GM12878 (cell line): ENCODE measurements around the gene SF3B2. TPM values are rescaled to one million over a fixed set of nuclear protein-coding genes. Genes with fewer than 3 reads are reported as not detected.

Experiments used
- ATAC-seq: fragments of 200-7000 bp; cut with Tn5 transposase; 3 replicates; pipeline ENCODE4 v1.9.1; 2020; ENCODE audit warnings: mild to moderate bottlenecking, moderate library complexity
- BruUV-seq: library from RNA; stranded (reverse); fragments of 400-500 nt; replicated peaks from 2 replicates; lab custom pipeline; 2021; lab: Mats Ljungman, UMichigan
- CTCF ChIA-PET: fragments of 300-600 bp; sonication (Branson Sonifier 250); formaldehyde crosslinking; extraction: SDS; loops from one replicate; lab custom pipeline; 2021; ENCODE audit warnings: inconsistent platforms; lab: Yijun Ruan, JAX
- POLR2A ChIA-PET: fragments of 350-600 bp; formaldehyde crosslinking; extraction: SDS; loops from one replicate; lab custom pipeline; 2021; ENCODE audit warnings: inconsistent platforms; lab: Charles Lee
- RAD21 ChIA-PET: fragments of 300-600 bp; sonication (Branson Sonifier 250); formaldehyde crosslinking; loops from one replicate; lab custom pipeline; 2023; ENCODE audit warnings: antibody characterized with exemption; ENCODE audit not compliant: unreplicated experiment; lab: Charles Lee
- SMC1A ChIA-PET: fragments of 300-600 bp; sonication (Branson Sonifier 250); formaldehyde crosslinking; loops from one replicate; lab custom pipeline; 2023; ENCODE audit not compliant: unreplicated experiment, uncharacterized antibody; lab: Charles Lee
- DNase-seq: peaks from one replicate; pipeline ENCODE4 v3.0.0-alpha.2; 2011; ENCODE audit warnings: low read depth, low spot score
- FAIRE-seq: peaks from 3 replicates; lab custom pipeline; 2011; peaks lifted over from hg19 to GRCh38; lab: Jason Lieb, UNC
- H2AFZ ChIP-seq: 2 replicates; pipeline ENCODE4 v1.6.0; 2011; ENCODE audit warnings: low read depth, low read length, control low read depth; ENCODE audit not compliant: control insufficient read depth
- H3K27ac ChIP-seq: 2 replicates; pipeline ENCODE4 v1.5.1; 2011; ENCODE audit warnings: control low read depth; ENCODE audit not compliant: control insufficient read depth, insufficient read depth
- H3K27me3 ChIP-seq, 2 experiments: replicated peaks in 1 of 2; 2 replicates each; pipeline versions ENCODE4 v1.6.0 to v1.6.1; 2011; ENCODE audit warnings: low read length in 1 of 2; ENCODE audit not compliant: control insufficient read depth in 2 of 2, insufficient read depth in 2 of 2
- H3K36me3 ChIP-seq, 2 experiments: 2 replicates each; pipeline ENCODE4 v1.5.1; 2011; ENCODE audit warnings: low read length in 1 of 2; ENCODE audit not compliant: control insufficient read depth in 2 of 2, insufficient read depth in 2 of 2
- H3K4me1 ChIP-seq: 2 replicates; pipeline ENCODE4 v1.6.1; 2011; ENCODE audit warnings: mild to moderate bottlenecking, low read length, moderate library complexity, mixed read lengths; ENCODE audit not compliant: control insufficient read depth, insufficient read depth
- H3K4me2 ChIP-seq: 2 replicates; pipeline ENCODE4 v1.6.0; 2011; ENCODE audit warnings: control low read depth; ENCODE audit not compliant: control insufficient read depth, insufficient read depth
- H3K4me3 ChIP-seq: fragments of 200-600 bp; sonication (generic); 2 replicates; pipeline ENCODE4 v1.5.1; 2016
- H3K79me2 ChIP-seq: 2 replicates; pipeline ENCODE4 v1.6.0; 2011; ENCODE audit warnings: low read length; ENCODE audit not compliant: control insufficient read depth, insufficient read depth
- H3K9ac ChIP-seq: 2 replicates; pipeline ENCODE4 v1.8.0; 2011; ENCODE audit warnings: low read length, control low read depth, mixed read lengths; ENCODE audit not compliant: control insufficient read depth, insufficient read depth
- H3K9me3 ChIP-seq: replicated peaks from 3 replicates; pipeline ENCODE4 v1.5.1; 2011; ENCODE audit warnings: mild to moderate bottlenecking, low read length; ENCODE audit not compliant: control insufficient read depth, insufficient read depth
- H4K20me1 ChIP-seq: 2 replicates; pipeline ENCODE4 v1.6.0; 2011; ENCODE audit not compliant: control insufficient read depth, insufficient read depth
- CBX5 ChIP-seq: sonication (generic); IDR thresholded peaks from 2 replicates; pipeline ENCODE4 v1.6.1; 2016; ENCODE audit warnings: low read depth, moderate library complexity, mild to moderate bottlenecking, inconsistent platforms
- SPI1 ChIP-seq: IDR thresholded peaks from 2 replicates; pipeline ENCODE4 v1.6.1; 2011; ENCODE audit warnings: low read depth, mild to moderate bottlenecking, low read length, moderate library complexity, borderline replicate concordance; ENCODE audit not compliant: insufficient read depth
- ZBTB40 ChIP-seq: fragments of 450-650 bp; IDR thresholded peaks from 2 replicates; pipeline ENCODE4 v1.6.1; 2016; ENCODE audit warnings: mild to moderate bottlenecking, moderate library complexity, borderline replicate concordance
- WGBS: methylation state at CpG from one replicate; pipeline ENCODE4 v1.1.6; 2016; ENCODE audit warnings: low lambda C conversion rate; ENCODE audit not compliant: insufficient replicate concordance, insufficient coverage; ENCODE audit errors: missing lambda C conversion rate; 5-methylcytosine and 5-hydroxymethylcytosine counted together
- in situ Hi-C: fragments of 300-500 bp; cut with MboI; formaldehyde crosslinking; loops from 9 replicates; pipeline ENCODE4 v1.14.3; 2018; ENCODE audit warnings: mixed read lengths
- intact Hi-C: fragments of 100-400 bp; cut with micrococcal nuclease; formaldehyde crosslinking; loops from one replicate; pipeline ENCODE4 v1.14.2; 2022; ENCODE audit not compliant: unreplicated experiment
- polyA plus RNA-seq, 11 experiments: library from polyadenylated mRNA; depleted of rRNA in 4 of 11; unstranded in 6 of 11; stranded (reverse) in 5 of 11; fragments of >200 nt; fragmentation: Nextera tagmentation in 4 of 11; fragmentation: Illumina TruSeq in 1 of 11; extraction: Ambion mirVana in 4 of 11; extraction: Trizol in 1 of 11; gene quantifications; 1 replicate in 1 of 11; 2 replicates in 10 of 11; pipeline versions ENCODE4 v1.2.1 to v1.2.3, GENCODE V29; 2011 to 2016; ENCODE audit warnings: inconsistent platforms in 2 of 11, missing spikeins in 2 of 11, low read depth in 1 of 11
- total RNA-seq, 4 experiments: library from RNA; depleted of rRNA in 3 of 4; stranded (reverse); fragments of >200 nt in 3 of 4; fragmentation: Illumina TruSeq in 1 of 4; extraction: Trizol in 1 of 4; gene quantifications; 2 replicates each; pipeline versions ENCODE4 v1.2.1 to v1.2.3, GENCODE V29; 2013 to 2021

Gene SF3B2
- total and polyA plus RNA-seq, 10 of the 15 experiments (the other 5 are each of a cell fraction or from before 2014, with no cell fraction given), result 56.3 to 245 (median 144) TPM

- RAD21 ChIA-PET, result no interaction called here
- H3K4me3 ChIP-seq, result no peak overlapping the region
- H4K20me1 ChIP-seq, result no peaks in the 10 kb centered on the region
- no peaks in the 10 kb centered on the region for H3K36me3 ChIP-seq
- H3K4me2 ChIP-seq, result no peak overlapping the region
- H3K79me2 ChIP-seq, result no peaks in the 10 kb centered on the region
- no peak overlapping the region for H3K27ac ChIP-seq
- 54% methylated on average over 7 of the region's 8 CpGs for WGBS
- CTCF ChIA-PET, result interaction anchor here (1.7 to 2.0 kb wide), 2 partner anchors 11 to 12 kb away, joined by 5 to 9 read pairs; no protein-coding TSS in a partner anchor
- TF ChIP-seq SPI1 (peak; percentile 45; the same call in 1 of the 2 replicates), ZBTB40 (peak; percentile 83), CBX5 (no peak)
- in situ Hi-C loops, result no loop called here
- no peak for FAIRE-seq
- no peak overlapping the region for H3K9ac ChIP-seq
- intact Hi-C loops, result no loop called here
- BruUV-seq, result no TSS peak
- no peaks in the 10 kb centered on the region for H3K27me3 ChIP-seq
- no peak for DNase-seq
- H3K4me1 ChIP-seq, result no peaks in the 10 kb centered on the region
- POLR2A ChIA-PET, result no interaction called here
- SMC1A ChIA-PET, result no interaction called here
- H3K9me3 ChIP-seq, result no peaks in the 10 kb centered on the region; the same call in 2 of the 3 replicates
- peak; percentile 61; the same call in 2 of the 3 replicates for ATAC-seq
- no peak overlapping the region for H2AFZ ChIP-seq
Observed at GRCh38 chr11:66032957-66033735, 19.0 kb upstream of the SF3B2 start.
